ENCODE results near the gene PSMG4.

PSMG4 gene

GRCh38 chr6:3304500-3305215 is 45.9 kb downstream of the PSMG4 start:
- peaks cover 0 to 9% of the 10 kb centered on the region in 2 experiments; a peak in 1 of 3 replicates for H3K36me3 ChIP-seq (ENCODE audit: control insufficient read depth in 2 of 2, insufficient read depth in 1 of 2, low read length in 2 of 2)
- no peak overlapping the region for H3K4me3 ChIP-seq (ENCODE audit: low read depth, low read length)
- H3K4me1 ChIP-seq (ENCODE audit: control insufficient read depth, insufficient read depth, low read length), result no peaks in the 10 kb centered on the region
- TF ChIP-seq ZNF560 (tag by site-specific recombination; IDR thresholded peaks at IDR 0.05; ENCODE audit: borderline replicate concordance) (no peak), ZNF664 (tag by site-specific recombination; IDR thresholded peaks at IDR 0.05) (no peak)
- TF ChIP-seq, protein P1, sequence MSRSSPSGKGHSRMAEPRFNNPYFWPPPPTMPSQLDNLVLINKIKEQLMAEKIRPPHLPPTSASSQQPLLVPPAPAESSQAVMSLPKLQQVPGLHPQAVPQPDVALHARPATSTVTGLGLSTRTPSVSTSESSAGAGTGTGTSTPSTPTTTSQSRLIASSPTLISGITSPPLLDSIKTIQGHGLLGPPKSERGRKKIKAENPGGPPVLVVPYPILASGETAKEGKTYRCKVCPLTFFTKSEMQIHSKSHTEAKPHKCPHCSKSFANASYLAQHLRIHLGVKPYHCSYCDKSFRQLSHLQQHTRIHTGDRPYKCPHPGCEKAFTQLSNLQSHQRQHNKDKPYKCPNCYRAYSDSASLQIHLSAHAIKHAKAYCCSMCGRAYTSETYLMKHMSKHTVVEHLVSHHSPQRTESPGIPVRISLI (tag by site-specific recombination; IDR thresholded peaks at IDR 0.05), result no peak
- H3K9me3 ChIP-seq (ENCODE audit: control insufficient read depth, insufficient read depth, low read depth, low read length), result no peaks in the 10 kb centered on the region; the same call in 1 of the 2 replicates
- CTCF ChIA-PET, result interaction anchor here (0.6 to 1.6 kb wide), 2 partner anchors 78 to 107 kb away, joined by 3 to 5 read pairs; no protein-coding TSS in a partner anchor
- no peak overlapping the region for H3K27ac ChIP-seq (ENCODE audit: extremely low read depth, low read depth, low read length)
- POLR2A ChIA-PET, result no interaction called here

DNA sequence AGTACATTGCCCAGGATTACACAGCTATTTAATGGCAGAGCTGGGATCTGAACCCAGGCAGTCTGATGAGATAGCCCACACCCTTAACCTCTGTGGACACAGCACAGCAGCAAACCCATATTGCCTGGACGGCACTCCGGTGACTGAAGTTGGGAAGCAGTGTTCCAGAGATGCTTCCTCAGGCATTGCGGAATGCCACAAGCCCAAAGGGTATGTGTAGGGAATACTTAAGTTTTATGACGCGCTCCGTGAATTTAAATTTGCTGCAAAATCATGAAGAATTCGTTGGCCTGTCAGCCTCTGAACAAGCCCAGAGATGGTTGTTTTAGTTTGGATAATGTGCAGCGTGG is 46.4 kb downstream of the PSMG4 start:
- H3K36me3 ChIP-seq (ENCODE audit: control insufficient read depth in 2 of 2, insufficient read depth in 1 of 2, low read length in 2 of 2), result peaks cover 0 to 9% of the 10 kb centered on the region in 2 experiments; a peak in 1 of 3 replicates
- no peak for TF ChIP-seq MYNN (tag by site-specific recombination; IDR thresholded peaks at IDR 0.05; ENCODE audit: borderline replicate concordance)
- TF ChIP-seq ZNF544 (tag by site-specific recombination; IDR thresholded peaks at IDR 0.05), result no peak
- no peak for TF ChIP-seq ELK4 (IDR thresholded peaks at IDR 0.05; ENCODE audit: borderline replicate concordance, low read depth, low read length)
- no peak for TF ChIP-seq KLF9 (tag by site-specific recombination; IDR thresholded peaks at IDR 0.05; ENCODE audit: low read depth)
- TF ChIP-seq ZNF274 (IDR thresholded peaks at IDR 0.05; ENCODE audit: low read length), result no peak
- TF ChIP-seq ZNF274 (tag by site-specific recombination; IDR thresholded peaks at IDR 0.05; ENCODE audit: borderline replicate concordance), result no peak
- TF ChIP-seq, protein P2, sequence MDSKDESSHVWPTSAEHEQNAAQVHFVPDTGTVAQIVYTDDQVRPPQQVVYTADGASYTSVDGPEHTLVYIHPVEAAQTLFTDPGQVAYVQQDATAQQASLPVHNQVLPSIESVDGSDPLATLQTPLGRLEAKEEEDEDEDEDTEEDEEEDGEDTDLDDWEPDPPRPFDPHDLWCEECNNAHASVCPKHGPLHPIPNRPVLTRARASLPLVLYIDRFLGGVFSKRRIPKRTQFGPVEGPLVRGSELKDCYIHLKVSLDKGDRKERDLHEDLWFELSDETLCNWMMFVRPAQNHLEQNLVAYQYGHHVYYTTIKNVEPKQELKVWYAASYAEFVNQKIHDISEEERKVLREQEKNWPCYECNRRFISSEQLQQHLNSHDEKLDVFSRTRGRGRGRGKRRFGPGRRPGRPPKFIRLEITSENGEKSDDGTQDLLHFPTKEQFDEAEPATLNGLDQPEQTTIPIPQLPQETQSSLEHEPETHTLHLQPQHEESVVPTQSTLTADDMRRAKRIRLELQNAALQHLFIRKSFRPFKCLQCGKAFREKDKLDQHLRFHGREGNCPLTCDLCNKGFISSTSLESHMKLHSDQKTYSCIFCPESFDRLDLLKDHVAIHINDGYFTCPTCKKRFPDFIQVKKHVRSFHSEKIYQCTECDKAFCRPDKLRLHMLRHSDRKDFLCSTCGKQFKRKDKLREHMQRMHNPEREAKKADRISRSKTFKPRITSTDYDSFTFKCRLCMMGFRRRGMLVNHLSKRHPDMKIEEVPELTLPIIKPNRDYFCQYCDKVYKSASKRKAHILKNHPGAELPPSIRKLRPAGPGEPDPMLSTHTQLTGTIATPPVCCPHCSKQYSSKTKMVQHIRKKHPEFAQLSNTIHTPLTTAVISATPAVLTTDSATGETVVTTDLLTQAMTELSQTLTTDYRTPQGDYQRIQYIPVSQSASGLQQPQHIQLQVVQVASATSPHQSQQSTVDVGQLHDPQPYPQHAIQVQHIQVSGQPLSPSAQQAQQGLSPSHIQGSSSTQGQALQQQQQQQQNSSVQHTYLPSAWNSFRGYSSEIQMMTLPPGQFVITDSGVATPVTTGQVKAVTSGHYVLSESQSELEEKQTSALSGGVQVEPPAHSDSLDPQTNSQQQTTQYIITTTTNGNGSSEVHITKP (tag by site-specific recombination; IDR thresholded peaks at IDR 0.05), result no peak
- TF ChIP-seq MEIS1 (CRISPR knock-in tag; IDR thresholded peaks at IDR 0.05; ENCODE audit: borderline replicate concordance), result no peak
- no peak for TF ChIP-seq ZBTB48 (tag by site-specific recombination; IDR thresholded peaks at IDR 0.05)
- no peak for TF ChIP-seq ZNF394 (tag by site-specific recombination; IDR thresholded peaks at IDR 0.05; ENCODE audit: borderline replicate concordance)
- no peak for TF ChIP-seq ZNF248 (tag by site-specific recombination; IDR thresholded peaks at IDR 0.05)
- TF ChIP-seq ZNF157 (tag by site-specific recombination; IDR thresholded peaks at IDR 0.05), result no peak
- TF ChIP-seq ZNF335 (tag by site-specific recombination; conservative IDR thresholded peaks at IDR 0.05), result no peak
- no peak for TF ChIP-seq ZNF529 (tag by site-specific recombination; IDR thresholded peaks at IDR 0.05; ENCODE audit: insufficient replicate concordance)
- TF ChIP-seq, protein P1 (tag by site-specific recombination; IDR thresholded peaks at IDR 0.05), result no peak
- no peak for TF ChIP-seq ZNF140 (tag by site-specific recombination; IDR thresholded peaks at IDR 0.05)
- no peaks in the 10 kb centered on the region for H3K4me1 ChIP-seq (ENCODE audit: control insufficient read depth, insufficient read depth, low read length)
- H3K9me3 ChIP-seq (ENCODE audit: control insufficient read depth, insufficient read depth, low read depth, low read length), result no peaks in the 10 kb centered on the region; the same call in 1 of the 2 replicates
- CTCF ChIA-PET, result no interaction called here
- POLR2A ChIA-PET, result no interaction called here
- no peak overlapping the region for H3K4me3 ChIP-seq (ENCODE audit: low read depth, low read length)
- no peak overlapping the region for H3K27ac ChIP-seq (ENCODE audit: extremely low read depth, low read depth, low read length)

All from HEK293 (cell line).